ENCODE measurements around the gene RAD51D. TPM values are rescaled to one million over a fixed set of nuclear protein-coding genes. Genes with fewer than 3 reads are reported as not detected.
A peak's percentile ranks its signal among the peaks of the same experiment; 100 is the strongest.
"Not testable (repeated sequence)": the region's sequence is repeated elsewhere in the genome, so short reads cannot be mapped to it uniquely, and the experiment has no call there.

RAD51D gene
- total RNA-seq, 1 experiment from 2014 or later = 7.2 TPM

- H2AFZ ChIP-seq (ENCODE audit: low read length) = no peak overlapping the region
- 0 out of 2 replicates have a peak, but pooled peaks cover 5% of the 10 kb centered on the region for H4K20me1 ChIP-seq (ENCODE audit: insufficient read depth, low read depth, low read length)
- no peak overlapping the region for H3K9ac ChIP-seq (ENCODE audit: low read length)
- peaks cover 30% of the 10 kb centered on the region for H3K4me1 ChIP-seq (ENCODE audit: low read length)
- peaks cover 21% of the 10 kb centered on the region for H3K79me2 ChIP-seq (ENCODE audit: low read length)
- no peak overlapping the region for H3K27ac ChIP-seq (ENCODE audit: low read length)
- no peaks in the 10 kb centered on the region for H3K9me2 ChIP-seq (replicated peaks; ENCODE audit: insufficient read depth, low read length)
- no peaks in the 10 kb centered on the region for H3K36me3 ChIP-seq (ENCODE audit: insufficient read depth, low read length)
- H3K4me3 ChIP-seq (ENCODE audit: low read length) = no peak overlapping the region
- no peaks in the 10 kb centered on the region for H3K9me3 ChIP-seq (ENCODE audit: low read length)
- H3K27me3 ChIP-seq (ENCODE audit: low read length) = no peaks in the 10 kb centered on the region
- H3K4me2 ChIP-seq (ENCODE audit: low read depth, low read length, poor library complexity, severe bottlenecking) = no peak overlapping the region
- DNase-seq = no peak
Measured at GRCh38 chr17:35051579-35052240, 68.0 kb downstream of the RAD51D start.

GRCh38 chr17:35051183-35051578 is 68.5 kb downstream of the RAD51D start:
- Histone ChIP-seq H3K9me3 (ENCODE audit: low read length) (no peaks in the 10 kb centered on the region), H3K9ac (ENCODE audit: low read length) (no peak overlapping the region), H3K36me3 (ENCODE audit: insufficient read depth, low read length) (no peaks in the 10 kb centered on the region), H3K27me3 (ENCODE audit: low read length) (no peaks in the 10 kb centered on the region), H3K79me2 (ENCODE audit: low read length) (peaks cover 22% of the 10 kb centered on the region), H4K20me1 (ENCODE audit: insufficient read depth, low read depth, low read length) (0 out of 2 replicates have a peak, but pooled peaks cover 5% of the 10 kb centered on the region), H3K27ac (ENCODE audit: low read length) (no peak overlapping the region), H3K9me2 (replicated peaks; ENCODE audit: insufficient read depth, low read length) (no peaks in the 10 kb centered on the region), H3K4me3 (ENCODE audit: low read length) (no peak overlapping the region), H3K4me2 (ENCODE audit: low read depth, low read length, poor library complexity, severe bottlenecking) (no peak overlapping the region), H3K4me1 (ENCODE audit: low read length) (peaks cover 35% of the 10 kb centered on the region), H2AFZ (ENCODE audit: low read length) (no peak overlapping the region)
- no peak for DNase-seq

- Histone ChIP-seq H3K36me3 (ENCODE audit: insufficient read depth, low read length) (no peaks in the 10 kb centered on the region), H3K9me2 (replicated peaks; ENCODE audit: insufficient read depth, low read length) (no peaks in the 10 kb centered on the region), H3K27me3 (ENCODE audit: low read length) (no peaks in the 10 kb centered on the region), H3K4me1 (ENCODE audit: low read length) (peaks cover 45% of the 10 kb centered on the region), H3K4me2 (ENCODE audit: low read depth, low read length, poor library complexity, severe bottlenecking) (no peak overlapping the region), H3K9ac (ENCODE audit: low read length) (no peak overlapping the region), H3K9me3 (ENCODE audit: low read length) (no peaks in the 10 kb centered on the region), H3K79me2 (ENCODE audit: low read length) (peaks cover 19% of the 10 kb centered on the region), H4K20me1 (ENCODE audit: insufficient read depth, low read depth, low read length) (0 out of 2 replicates have a peak, but pooled peaks cover 5% of the 10 kb centered on the region), H3K4me3 (ENCODE audit: low read length) (no peak overlapping the region), H2AFZ (ENCODE audit: low read length) (no peak overlapping the region), H3K27ac (ENCODE audit: low read length) (no peak overlapping the region)
- DNase-seq = no peak
Measured at GRCh38 chr17:35050170-35050569, 69.5 kb downstream of the RAD51D start.

GRCh38 chr17:35048685-35049379 is 70.8 kb downstream of the RAD51D start:
- peaks cover 22% of the 10 kb centered on the region for H3K79me2 ChIP-seq (ENCODE audit: low read length)
- H3K9ac ChIP-seq (ENCODE audit: low read length) = no peak overlapping the region
- no peaks in the 10 kb centered on the region for H3K9me2 ChIP-seq (replicated peaks; ENCODE audit: insufficient read depth, low read length)
- H3K36me3 ChIP-seq (ENCODE audit: insufficient read depth, low read length) = no peaks in the 10 kb centered on the region
- no peak for DNase-seq
- H4K20me1 ChIP-seq (ENCODE audit: insufficient read depth, low read depth, low read length) = 0 out of 2 replicates have a peak, but pooled peaks cover 5% of the 10 kb centered on the region
- H3K27me3 ChIP-seq (ENCODE audit: low read length) = no peaks in the 10 kb centered on the region
- H3K4me3 ChIP-seq (ENCODE audit: low read length) = no peak overlapping the region
- H3K27ac ChIP-seq (ENCODE audit: low read length) = no peak overlapping the region
- H3K4me1 ChIP-seq (ENCODE audit: low read length) = peaks cover 59% of the 10 kb centered on the region
- no peak overlapping the region for H3K4me2 ChIP-seq (ENCODE audit: low read depth, low read length, poor library complexity, severe bottlenecking)
- H2AFZ ChIP-seq (ENCODE audit: low read length) = no peak overlapping the region
- H3K9me3 ChIP-seq (ENCODE audit: low read length) = no peaks in the 10 kb centered on the region

- no peak overlapping the region for H3K9ac ChIP-seq (ENCODE audit: low read length)
Measured at GRCh38 chr17:35046740-35047283, 72.8 kb downstream of the RAD51D start.

GRCh38 chr17:35046245-35046644 is 73.4 kb downstream of the RAD51D start:
- Histone ChIP-seq H3K27ac (ENCODE audit: low read length) (peak overlapping the region; percentile 35; the same call in 1 of the 2 replicates), H3K79me2 (ENCODE audit: low read length) (peaks cover 13% of the 10 kb centered on the region; the same call in 1 of the 2 replicates)

More at GRCh38 chr17:35046740-35047283, 72.8 kb downstream of the RAD51D start:
- H3K4me1 ChIP-seq (ENCODE audit: low read length) = peaks cover 46% of the 10 kb centered on the region
- no peaks in the 10 kb centered on the region for H3K36me3 ChIP-seq (ENCODE audit: insufficient read depth, low read length)
- no peaks in the 10 kb centered on the region for H3K9me2 ChIP-seq (replicated peaks; ENCODE audit: insufficient read depth, low read length)
- H3K27me3 ChIP-seq (ENCODE audit: low read length) = no peaks in the 10 kb centered on the region
- H3K27ac ChIP-seq (ENCODE audit: low read length) = peak overlapping the region; percentile 35; the same call in 1 of the 2 replicates
- no peaks in the 10 kb centered on the region for H3K9me3 ChIP-seq (ENCODE audit: low read length)
- H4K20me1 ChIP-seq (ENCODE audit: insufficient read depth, low read depth, low read length) = 0 out of 2 replicates have a peak, but pooled peaks cover 5% of the 10 kb centered on the region
- H3K4me2 ChIP-seq (ENCODE audit: low read depth, low read length, poor library complexity, severe bottlenecking) = peak overlapping the region; percentile 24
- H3K79me2 ChIP-seq (ENCODE audit: low read length) = peaks cover 15% of the 10 kb centered on the region
- H3K4me3 ChIP-seq (ENCODE audit: low read length) = no peak overlapping the region
- H2AFZ ChIP-seq (ENCODE audit: low read length) = no peak overlapping the region
- no peak for DNase-seq

GRCh38 chr17:35045458-35045979 is 74.1 kb downstream of the RAD51D start:
- not testable (repeated sequence) for H3K27me3 ChIP-seq (ENCODE audit: low read length); H3K9me2 ChIP-seq (replicated peaks; ENCODE audit: insufficient read depth, low read length); H3K27ac ChIP-seq (ENCODE audit: low read length); H3K4me2 ChIP-seq (ENCODE audit: low read depth, low read length, poor library complexity, severe bottlenecking); H3K9ac ChIP-seq (ENCODE audit: low read length); DNase-seq; H4K20me1 ChIP-seq (ENCODE audit: insufficient read depth, low read depth, low read length); H3K4me3 ChIP-seq (ENCODE audit: low read length); H3K36me3 ChIP-seq (ENCODE audit: insufficient read depth, low read length); H2AFZ ChIP-seq (ENCODE audit: low read length); H3K9me3 ChIP-seq (ENCODE audit: low read length)
- Histone ChIP-seq H3K79me2 (ENCODE audit: low read length) (peaks cover 15% of the 10 kb centered on the region; the same call in 1 of the 2 replicates), H3K4me1 (ENCODE audit: low read length) (peaks cover 41% of the 10 kb centered on the region)

More at GRCh38 chr17:35046245-35046644, 73.4 kb downstream of the RAD51D start:
- Histone ChIP-seq H3K27me3 (ENCODE audit: low read length) (no peaks in the 10 kb centered on the region), H2AFZ (ENCODE audit: low read length) (no peak overlapping the region), H3K4me2 (ENCODE audit: low read depth, low read length, poor library complexity, severe bottlenecking) (peak overlapping the region; percentile 24), H3K36me3 (ENCODE audit: insufficient read depth, low read length) (0 out of 2 replicates have a peak, but pooled peaks cover 2% of the 10 kb centered on the region), H3K4me1 (ENCODE audit: low read length) (peaks cover 43% of the 10 kb centered on the region), H3K9me2 (replicated peaks; ENCODE audit: insufficient read depth, low read length) (no peaks in the 10 kb centered on the region), H3K9ac (ENCODE audit: low read length) (no peak overlapping the region; the same call in 1 of the 2 replicates), H4K20me1 (ENCODE audit: insufficient read depth, low read depth, low read length) (0 out of 2 replicates have a peak, but pooled peaks cover 5% of the 10 kb centered on the region), H3K9me3 (ENCODE audit: low read length) (no peaks in the 10 kb centered on the region), H3K4me3 (ENCODE audit: low read length) (no peak overlapping the region)
- DNase-seq = no peak

GRCh38 chr17:35044181-35044580 is 75.5 kb downstream of the RAD51D start:
- Histone ChIP-seq H3K9me2 (replicated peaks; ENCODE audit: insufficient read depth, low read length) (no peaks in the 10 kb centered on the region), H2AFZ (ENCODE audit: low read length) (no peak overlapping the region), H3K36me3 (ENCODE audit: insufficient read depth, low read length) (0 out of 2 replicates have a peak, but pooled peaks cover 5% of the 10 kb centered on the region), H3K79me2 (ENCODE audit: low read length) (peaks cover 14% of the 10 kb centered on the region; the same call in 1 of the 2 replicates), H3K4me3 (ENCODE audit: low read length) (no peak overlapping the region), H3K9me3 (ENCODE audit: low read length) (no peaks in the 10 kb centered on the region), H3K27me3 (ENCODE audit: low read length) (no peaks in the 10 kb centered on the region), H3K4me2 (ENCODE audit: low read depth, low read length, poor library complexity, severe bottlenecking) (peak overlapping the region; percentile 11), H3K9ac (ENCODE audit: low read length) (no peak overlapping the region), H3K27ac (ENCODE audit: low read length) (no peak overlapping the region), H3K4me1 (ENCODE audit: low read length) (peaks cover 36% of the 10 kb centered on the region), H4K20me1 (ENCODE audit: insufficient read depth, low read depth, low read length) (0 out of 2 replicates have a peak, but pooled peaks cover 3% of the 10 kb centered on the region)
- DNase-seq = no peak

All from Karpas-422 (cell line).